HG02763 (cell line): ENCODE results near the gene PRRC2A.

Source experiments
- ATAC-seq: cut with Tn5 transposase; IDR thresholded peaks from one replicate; pipeline ENCODE4 v1.9.1; 2021; ENCODE audit warnings: mild to moderate bottlenecking, moderate library complexity; ENCODE audit not compliant: unreplicated experiment

The PRRC2A gene

GRCh38 chr6:31664790-31665500 lies 44.4 kb downstream of the PRRC2A start, which contains the start of gene GPANK1:
GPANK1 (minus strand) TSS chr6:31664997; CDS start chr6:31664478, 519 bp downstream.
- ATAC-seq = peak; percentile 1

- ATAC-seq = peak; percentile 84
Measured at GRCh38 chr6:31665501-31666336, 45.2 kb downstream of the PRRC2A start, which contains the start of gene CSNK2B. CSNK2B (plus strand) TSS chr6:31666080; CDS start chr6:31666832, 752 bp downstream.

- ATAC-seq = no peak
Measured at GRCh38 chr6:31666337-31666965, 45.9 kb downstream of the PRRC2A start.

GRCh38 chr6:31669676-31670075 lies 49.2 kb downstream of the PRRC2A start, which contains the start of gene LY6G5B:
LY6G5B (plus strand) TSS chr6:31669976; CDS start chr6:31670951, 975 bp downstream.
- no peak for ATAC-seq

- no peak for ATAC-seq
Measured at GRCh38 chr6:31676322-31676903, 55.9 kb downstream of the PRRC2A start.

GRCh38 chr6:31676904-31677303 lies 56.4 kb downstream of the PRRC2A start:
- ATAC-seq = no peak

- ATAC-seq = no peak
Measured at GRCh38 chr6:31677955-31678354, 57.4 kb downstream of the PRRC2A start.

- ATAC-seq = no peak
Measured at GRCh38 chr6:31680226-31681134, 60.0 kb downstream of the PRRC2A start, which contains the start of gene LY6G5C. LY6G5C (minus strand) TSS chr6:31681067; CDS start chr6:31680373, 694 bp downstream.

- no peak for ATAC-seq
Measured at GRCh38 chr6:31681135-31681671, 60.7 kb downstream of the PRRC2A start.

GRCh38 chr6:31683591-31683990 lies 63.1 kb downstream of the PRRC2A start:
- ATAC-seq = no peak

GRCh38 chr6:31686483-31686882 lies 66.0 kb downstream of the PRRC2A start:
- no peak for ATAC-seq

- ATAC-seq = no peak
Measured at GRCh38 chr6:31687321-31687720, 66.8 kb downstream of the PRRC2A start.
